ENCODE results near the gene TFR2.
A peak's percentile ranks its signal among the peaks of the same experiment; 100 is the strongest.
"Not testable (repeated sequence)": the region's sequence is repeated elsewhere in the genome, so short reads cannot be mapped to it uniquely, and the experiment has no call there.

Gene TFR2

GRCh38 chr7:100679129-100679926, 38.0 kb upstream of the TFR2 start:
- peak in 1 of 10 donors; percentile 67 for DNase-seq

GRCh38 chr7:100678291-100678984, 37.1 kb upstream of the TFR2 start:
- intact Hi-C loops (cut with DNase I), result loop anchor here (10.0 kb wide), 1 partner anchor 204 kb away; the partner anchor contains the start of gene TSC22D4
- peak in 1 of 10 donors; percentile 79 for DNase-seq

More at GRCh38 chr7:100679129-100679926, 38.0 kb upstream of the TFR2 start:
- intact Hi-C loops (cut with DNase I), result loop anchor here (10.0 kb wide), 1 partner anchor 205 kb away; the partner anchor contains the start of gene TSC22D4

- peak in 1 of 10 donors; percentile 68 for DNase-seq
- intact Hi-C loops (cut with DNase I), result loop anchor here (10.0 kb wide), 1 partner anchor 203 kb away; the partner anchor contains the start of gene TSC22D4
Measured at GRCh38 chr7:100677308-100678267, 36.2 kb upstream of the TFR2 start.

- intact Hi-C loops (cut with DNase I), result loop anchor here (10.0 kb wide), 1 partner anchor 202 kb away; the partner anchor contains the start of gene TSC22D4
- peak in 1 of 10 donors; percentile 83 for DNase-seq
Measured at GRCh38 chr7:100676501-100677306, 35.4 kb upstream of the TFR2 start.

- intact Hi-C loops (cut with DNase I), result loop anchor here (10.0 kb wide), 1 partner anchor 201 kb away; the partner anchor contains the start of gene TSC22D4
- peak; percentile 52 to 98 (median 84) for DNase-seq
Measured at GRCh38 chr7:100675581-100676350, 34.4 kb upstream of the TFR2 start.

GRCh38 chr7:100675105-100675451, 33.7 kb upstream of the TFR2 start:
- DNase-seq, result peak in 2 of 10 donors; percentile 40 to 79
- intact Hi-C loops (cut with DNase I), result loop anchor here (10.0 kb wide), 1 partner anchor 200 kb away; the partner anchor contains the start of gene TSC22D4

GRCh38 chr7:100674411-100675104, 33.2 kb upstream of the TFR2 start:
- DNase-seq, result peak in 1 of 10 donors; percentile 84
- intact Hi-C loops (cut with DNase I), result loop anchor here (5.0 to 10.0 kb wide), 3 partner anchors 62 to 200 kb away; partner anchors contain the start of genes FBXO24, LRCH4, MOSPD3 and TSC22D4

- DNase-seq, result peak in 3 of 10 donors; percentile 40 to 86 (median 84)
- intact Hi-C loops (cut with DNase I), result loop anchor here (5.0 to 10.0 kb wide), 3 partner anchors 62 to 199 kb away; partner anchors contain the start of genes FBXO24, LRCH4, MOSPD3 and TSC22D4
Measured at GRCh38 chr7:100673942-100674410, 32.6 kb upstream of the TFR2 start.

- intact Hi-C loops (cut with DNase I), result loop anchor here (5.0 to 10.0 kb wide), 3 partner anchors 61 to 199 kb away; partner anchors contain the start of genes FBXO24, LRCH4, MOSPD3 and TSC22D4
Measured at GRCh38 chr7:100673302-100673941, 32.1 kb upstream of the TFR2 start, which contains the start of gene GNB2. GNB2 (plus strand) TSS chr7:100673740; CDS start chr7:100676266, 2,526 bp downstream.

GRCh38 chr7:100671353-100672327, 30.3 kb upstream of the TFR2 start:
- DNase-seq, result peak in 2 of 10 donors; percentile 15 to 53
- intact Hi-C loops (cut with DNase I), result loop anchor here (2.0 to 10.0 kb wide), 4 partner anchors 15 to 197 kb away; partner anchors contain the start of genes ACTL6B, FBXO24, LRCH4 and MOSPD3

More at GRCh38 chr7:100673302-100673941, 32.1 kb upstream of the TFR2 start, which contains the start of gene GNB2:
- peak; percentile 99 to 100 (median 99) for DNase-seq

GRCh38 chr7:100670074-100670473, 28.7 kb upstream of the TFR2 start:
- no peak for DNase-seq
- intact Hi-C loops (cut with DNase I), result loop anchor here (2.0 to 10.0 kb wide), 4 partner anchors 13 to 195 kb away; partner anchors contain the start of genes ACTL6B, FBXO24, LRCH4 and MOSPD3

GRCh38 chr7:100669106-100669505, 27.8 kb upstream of the TFR2 start:
- intact Hi-C loops (cut with DNase I), result not testable (repeated sequence)

GRCh38 chr7:100668069-100668449, 26.7 kb upstream of the TFR2 start:
- intact Hi-C loops (cut with DNase I), result no loop called here
- no peak for DNase-seq

More at GRCh38 chr7:100669106-100669505, 27.8 kb upstream of the TFR2 start:
- DNase-seq, result peak in 1 of 10 donors; percentile 55

GRCh38 chr7:100667331-100668068, 26.1 kb upstream of the TFR2 start:
- peak in 2 of 10 donors; percentile 24 to 49 for DNase-seq

More at GRCh38 chr7:100667331-100668068, 26.1 kb upstream of the TFR2 start:
- intact Hi-C loops (cut with DNase I), result no loop called here
